ENCODE results near the gene TPPP3.

DNA sequence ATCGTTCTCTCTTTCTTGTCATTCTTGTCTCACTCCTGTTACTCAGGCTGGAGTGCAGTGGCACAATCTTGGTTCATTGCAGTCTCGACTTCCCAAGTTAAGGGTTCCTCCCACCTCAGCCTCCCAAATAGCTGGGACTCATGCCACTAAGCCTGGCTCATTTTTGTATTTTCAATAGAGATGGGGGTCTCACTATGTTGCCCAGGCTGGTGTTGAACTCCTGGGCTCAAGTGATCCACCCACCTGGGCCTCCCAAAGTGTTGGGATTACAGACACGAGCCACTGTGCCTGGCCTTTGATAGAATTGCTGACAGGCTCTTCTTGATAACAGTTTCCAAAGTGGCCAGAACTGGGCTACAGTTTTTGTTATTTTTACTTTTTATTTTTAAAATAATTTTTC, 32.3 kb downstream of the TPPP3 start:
- TF ChIP-seq POLR2A (IDR thresholded peaks at IDR 0.05) = no peak
- TF ChIP-seq, protein P1, sequence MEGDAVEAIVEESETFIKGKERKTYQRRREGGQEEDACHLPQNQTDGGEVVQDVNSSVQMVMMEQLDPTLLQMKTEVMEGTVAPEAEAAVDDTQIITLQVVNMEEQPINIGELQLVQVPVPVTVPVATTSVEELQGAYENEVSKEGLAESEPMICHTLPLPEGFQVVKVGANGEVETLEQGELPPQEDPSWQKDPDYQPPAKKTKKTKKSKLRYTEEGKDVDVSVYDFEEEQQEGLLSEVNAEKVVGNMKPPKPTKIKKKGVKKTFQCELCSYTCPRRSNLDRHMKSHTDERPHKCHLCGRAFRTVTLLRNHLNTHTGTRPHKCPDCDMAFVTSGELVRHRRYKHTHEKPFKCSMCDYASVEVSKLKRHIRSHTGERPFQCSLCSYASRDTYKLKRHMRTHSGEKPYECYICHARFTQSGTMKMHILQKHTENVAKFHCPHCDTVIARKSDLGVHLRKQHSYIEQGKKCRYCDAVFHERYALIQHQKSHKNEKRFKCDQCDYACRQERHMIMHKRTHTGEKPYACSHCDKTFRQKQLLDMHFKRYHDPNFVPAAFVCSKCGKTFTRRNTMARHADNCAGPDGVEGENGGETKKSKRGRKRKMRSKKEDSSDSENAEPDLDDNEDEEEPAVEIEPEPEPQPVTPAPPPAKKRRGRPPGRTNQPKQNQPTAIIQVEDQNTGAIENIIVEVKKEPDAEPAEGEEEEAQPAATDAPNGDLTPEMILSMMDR (IDR thresholded peaks at IDR 0.05) = no peak

Measured in ovary (tissue), 3 donors.